ENCODE results near the gene FBXO22. TPM values are rescaled to one million over a fixed set of nuclear protein-coding genes. Genes with fewer than 3 reads are reported as not detected.

The FBXO22 gene
- total RNA-seq, 1 donor from 2014 or later = 33.9 TPM

DNA sequence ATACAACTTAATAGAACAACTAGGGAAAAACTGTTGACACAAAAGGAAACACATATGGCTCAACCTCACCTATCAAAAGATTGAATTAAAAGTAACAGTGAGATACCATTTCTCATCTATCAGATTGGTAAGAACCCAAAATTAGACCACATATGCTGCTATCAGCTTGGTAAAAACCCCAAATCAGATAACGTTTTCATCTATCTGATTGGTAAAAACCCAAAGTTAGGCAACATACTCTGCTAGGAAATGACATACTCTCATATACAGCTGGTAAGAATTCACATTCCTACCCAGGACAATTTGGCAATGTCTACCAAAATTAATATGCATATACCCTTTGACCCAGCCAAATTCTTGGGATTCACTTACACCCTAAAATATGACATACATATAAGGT, 82.3 kb downstream of the FBXO22 start:
- no peaks in the 10 kb centered on the region for H3K9me3 Mint-ChIP-seq (ENCODE audit: unreplicated experiment)
- TF ChIP-seq CTCF (IDR thresholded peaks at IDR 0.05) = no peak
- no peak for DNase-seq (ENCODE audit: extremely low spot score, unreplicated experiment)
- no peak overlapping the region for H3K27ac Mint-ChIP-seq (ENCODE audit: unreplicated experiment)
- H3K27me3 Mint-ChIP-seq (ENCODE audit: unreplicated experiment) = peaks cover 27% of the 10 kb centered on the region
- H3K4me1 Mint-ChIP-seq (ENCODE audit: unreplicated experiment) = no peaks in the 10 kb centered on the region
- no peak overlapping the region for H3K4me3 Mint-ChIP-seq (ENCODE audit: unreplicated experiment)
- H3K36me3 Mint-ChIP-seq (ENCODE audit: unreplicated experiment) = no peaks in the 10 kb centered on the region

DNA sequence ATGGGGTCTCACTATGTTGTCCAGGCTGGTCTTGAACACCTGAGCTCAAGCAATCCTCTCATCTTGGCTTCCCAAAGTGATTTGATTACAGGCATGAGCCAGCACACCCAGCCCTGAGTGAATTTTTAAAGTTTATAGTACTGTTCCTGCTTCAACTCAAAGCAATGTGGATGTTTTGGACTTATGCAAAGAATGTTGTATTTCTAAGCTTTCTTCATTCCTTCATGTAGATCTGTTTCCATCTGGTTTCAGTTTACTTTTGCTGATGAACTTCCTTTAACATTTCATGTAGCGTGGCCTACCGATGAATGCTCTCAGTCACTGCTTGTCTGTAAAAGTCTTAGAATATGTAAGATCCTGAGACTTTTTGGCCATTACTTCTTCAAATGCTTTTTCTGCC, 85.4 kb downstream of the FBXO22 start:
- Mint-ChIP-seq H3K4me3 (ENCODE audit: unreplicated experiment) (no peak overlapping the region), H3K27me3 (ENCODE audit: unreplicated experiment) (peaks cover 18% of the 10 kb centered on the region), H3K27ac (ENCODE audit: unreplicated experiment) (no peak overlapping the region), H3K36me3 (ENCODE audit: unreplicated experiment) (no peaks in the 10 kb centered on the region), H3K4me1 (ENCODE audit: unreplicated experiment) (no peaks in the 10 kb centered on the region), H3K9me3 (ENCODE audit: unreplicated experiment) (no peaks in the 10 kb centered on the region)
- DNase-seq (ENCODE audit: extremely low spot score, unreplicated experiment) = no peak
- no peak for TF ChIP-seq CTCF (IDR thresholded peaks at IDR 0.05)

- Mint-ChIP-seq H3K27me3 (ENCODE audit: unreplicated experiment) (peaks cover 21% of the 10 kb centered on the region), H3K9me3 (ENCODE audit: unreplicated experiment) (no peaks in the 10 kb centered on the region), H3K4me1 (ENCODE audit: unreplicated experiment) (no peaks in the 10 kb centered on the region), H3K4me3 (ENCODE audit: unreplicated experiment) (no peak overlapping the region), H3K36me3 (ENCODE audit: unreplicated experiment) (no peaks in the 10 kb centered on the region), H3K27ac (ENCODE audit: unreplicated experiment) (no peak overlapping the region)
- TF ChIP-seq CTCF (IDR thresholded peaks at IDR 0.05) = no peak
- DNase-seq (ENCODE audit: extremely low spot score, unreplicated experiment) = no peak
These were observed 86.2 kb downstream of the FBXO22 start for GRCh38 chr15:75989875-75990274.

Other genes with a start within 250 kb of the FBXO22 start
- gene CSPG4, start 191.0 kb upstream of the FBXO22 start, total RNA-seq = 43.3 and 48.1 TPM in 2 replicates
- gene UBE2Q2, start 60.4 kb upstream of the FBXO22 start, total RNA-seq = 42.4 and 43.2 TPM in 2 replicates
- not detected in 2 replicates for gene NRG4, start 108.5 kb downstream of the FBXO22 start, total RNA-seq
- not detected in 2 replicates for gene TMEM266, start 156.1 kb downstream of the FBXO22 start, total RNA-seq